HepG2 (cell line): ENCODE measurements around the gene C21orf58. TPM values are rescaled to one million over a fixed set of nuclear protein-coding genes. Genes with fewer than 3 reads are reported as not detected.

Experiments used
- ATAC-seq: fragments of 200-7000 bp; cut with Tn5 transposase; 3 replicates; pipeline ENCODE4 v1.9.1; 2020; ENCODE audit warnings: mild to moderate bottlenecking, moderate library complexity
- BruUV-seq: library from RNA; stranded (reverse); fragments of 400-500 nt; replicated peaks from 2 replicates; lab custom pipeline; 2021; lab: Mats Ljungman, UMichigan
- CTCF ChIA-PET: fragments of 300-600 bp; formaldehyde crosslinking; extraction: SDS; loops from one replicate; lab custom pipeline; 2021; ENCODE audit warnings: low total read pairs, inconsistent platforms, low intra/inter-chr PET ratio; lab: Yijun Ruan, JAX
- POLR2A ChIA-PET: fragments of 350-600 bp; sonication (Branson Sonifier 250); formaldehyde crosslinking; loops from one replicate; lab custom pipeline; 2020; ENCODE audit warnings: antibody characterized with exemption, inconsistent platforms; lab: Yijun Ruan, JAX
- DNase-seq: peaks from one replicate; pipeline ENCODE4 v3.0.0-alpha.2; 2015; ENCODE audit warnings: low spot score
- FAIRE-seq: peaks from 3 replicates; lab custom pipeline; 2011; peaks lifted over from hg19 to GRCh38; lab: Jason Lieb, UNC
- H2AFZ ChIP-seq: one replicate; pipeline ENCODE4 v1.6.1; 2011; ENCODE audit warnings: low read length, inconsistent platforms
- H3K27ac ChIP-seq: fragments of 300-600 bp; 3 replicates; pipeline ENCODE4 v1.8.0; 2011; ENCODE audit warnings: mixed run types, mild to moderate bottlenecking, mixed read lengths, low read length, inconsistent platforms; ENCODE audit not compliant: insufficient read depth; ENCODE audit errors: extremely low read length
- H3K27me3 ChIP-seq, 2 experiments: fragments of 200-600 bp in 1 of 2; 2 replicates in 1 of 2; 3 replicates in 1 of 2; pipeline versions ENCODE4 v1.6.0 to v1.8.0; 2011; ENCODE audit warnings: low read length in 2 of 2, mild to moderate bottlenecking in 2 of 2, moderate library complexity in 2 of 2, inconsistent platforms in 1 of 2; ENCODE audit not compliant: insufficient read depth in 2 of 2, control insufficient read depth in 1 of 2
- H3K36me3 ChIP-seq, 2 experiments: fragments of 200-600 bp in 1 of 2; replicated peaks in 1 of 2; 2 replicates in 1 of 2; 3 replicates in 1 of 2; pipeline versions ENCODE4 v1.5.1 to v1.8.0; 2011; ENCODE audit warnings: low read length in 2 of 2, inconsistent platforms in 1 of 2; ENCODE audit not compliant: insufficient read depth in 2 of 2, control insufficient read depth in 1 of 2
- H3K4me1 ChIP-seq: 2 replicates; pipeline ENCODE4 v1.5.1; 2012; ENCODE audit warnings: low read length, inconsistent platforms; ENCODE audit not compliant: insufficient read depth
- H3K4me2 ChIP-seq: 2 replicates; pipeline ENCODE4 v1.6.0; 2011; ENCODE audit warnings: low read depth, low read length, inconsistent platforms
- H3K4me3 ChIP-seq, 3 experiments: fragments of 200-600 bp in 1 of 3; sonication (generic), shearing (Covaris generic) in 1 of 3; replicated peaks in 1 of 3; 2 replicates each; pipeline ENCODE4 v1.5.1; 2011 to 2016; ENCODE audit warnings: low read length in 3 of 3, inconsistent platforms in 2 of 3, low read depth in 2 of 3, mild to moderate bottlenecking in 2 of 3, control low read depth in 1 of 3, mixed read lengths in 1 of 3; ENCODE audit not compliant: insufficient read depth in 1 of 3
- H3K79me2 ChIP-seq: one replicate; pipeline ENCODE4 v1.6.1; 2011; ENCODE audit warnings: low read length, inconsistent platforms; ENCODE audit not compliant: insufficient read depth
- H3K9ac ChIP-seq: 2 replicates; pipeline ENCODE4 v1.6.0; 2011; ENCODE audit warnings: mild to moderate bottlenecking, low read depth, low read length, inconsistent platforms; ENCODE audit not compliant: insufficient read depth
- H3K9me3 ChIP-seq: 2 replicates; pipeline ENCODE4 v1.5.1; 2012; ENCODE audit warnings: mild to moderate bottlenecking, low read length
- H4K20me1 ChIP-seq: 2 replicates; pipeline ENCODE4 v1.6.0; 2011; ENCODE audit warnings: inconsistent platforms, mild to moderate bottlenecking, low read length, moderate library complexity; ENCODE audit not compliant: insufficient read depth
- HNRNPK ChIP-seq: fragments of 200-400 bp; formaldehyde crosslinking; IDR thresholded peaks from 2 replicates; pipeline ENCODE4 v1.6.1; 2018; ENCODE audit warnings: low read length, low read depth, moderate library complexity, mild to moderate bottlenecking; ENCODE audit not compliant: poor library complexity, severe bottlenecking
- KDM5A ChIP-seq: fragments of 200-600 bp; sonication (generic); IDR thresholded peaks from 2 replicates; pipeline ENCODE4 v1.7.0; 2018; ENCODE audit warnings: antibody characterized with exemption, mild to moderate bottlenecking, low read length, borderline replicate concordance
- PHF21A ChIP-seq: sonication (generic); formaldehyde crosslinking; IDR thresholded peaks from 2 replicates; pipeline ENCODE4 v1.5.0; 2020; ENCODE audit warnings: mild to moderate bottlenecking, missing genetic modification reagents
- POLR2G ChIP-seq: fragments of 200-400 bp; formaldehyde crosslinking; IDR thresholded peaks from 2 replicates; pipeline ENCODE4 v1.6.1; 2018; ENCODE audit warnings: mild to moderate bottlenecking, low read depth, low read length, moderate library complexity
- ZNF124 ChIP-seq: sonication (generic); formaldehyde crosslinking; IDR thresholded peaks from 2 replicates; pipeline ENCODE4 v1.4.0; 2020; ENCODE audit warnings: missing genetic modification reagents
- WGBS: methylation state at CpG from one replicate; pipeline ENCODE4 v1.1.6; 2017; ENCODE audit warnings: low lambda C conversion rate; 5-methylcytosine and 5-hydroxymethylcytosine counted together
- in situ Hi-C: cut with HindIII; loops from 2 replicates; pipeline ENCODE4 v1.10.0; 2017; ENCODE audit warnings: low pct_unique_long_range_greater_than_20kb; ENCODE audit not compliant: extremely low pct_ligation_motif_present
- intact Hi-C: fragments of 100-400 bp; cut with micrococcal nuclease; formaldehyde crosslinking; loops from one replicate; pipeline ENCODE4 v1.10.0; 2022; ENCODE audit not compliant: unreplicated experiment
- polyA plus RNA-seq, 8 experiments: library from polyadenylated mRNA; depleted of rRNA in 3 of 8; stranded (reverse) in 7 of 8; unstranded in 1 of 8; fragments of >200 nt; fragmentation: Illumina TruSeq in 4 of 8; extraction: Trizol in 4 of 8; gene quantifications; 2 replicates each; pipeline versions ENCODE4 v1.2.1 to v1.2.3, GENCODE V29; 2011 to 2016; ENCODE audit warnings: low read depth in 4 of 8, missing spikeins in 1 of 8, mixed read lengths in 1 of 8; ENCODE audit not compliant: insufficient read depth in 1 of 8
- total RNA-seq, 5 experiments: library from RNA; depleted of rRNA; stranded (reverse); fragments of >200 nt; fragmentation: Illumina TruSeq; extraction: Trizol; gene quantifications; 2 replicates each; pipeline ENCODE4 v1.2.3, GENCODE V29; 2016; ENCODE audit warnings: low read depth in 1 of 5

Gene C21orf58
- total and polyA plus RNA-seq, 2 of the 13 experiments (the other 11 are each of a cell fraction or from before 2014, with no cell fraction given), result 3.5 to 6.8 TPM

DNA sequence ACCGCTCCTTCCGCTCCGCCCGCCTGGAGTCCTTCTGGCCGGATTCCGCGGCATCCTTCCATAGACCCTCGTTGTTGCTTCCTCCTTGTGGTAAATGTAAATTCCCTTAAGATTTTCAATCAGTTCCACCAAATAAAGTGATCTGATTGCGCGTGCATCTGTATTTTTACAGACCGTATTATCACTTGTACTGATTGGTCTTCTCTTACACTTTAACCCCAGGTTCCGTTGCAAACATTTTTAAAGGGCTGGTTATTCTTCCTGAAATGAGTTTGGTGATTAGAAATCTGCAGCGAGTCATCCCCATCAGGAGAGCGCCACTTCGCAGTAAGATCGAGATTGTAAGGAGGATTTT lies 37.0 kb downstream of the C21orf58 start:
- no TSS peak for BruUV-seq
- Histone ChIP-seq H3K9ac (peak overlapping the region; percentile 92), H3K4me3 (peak overlapping the region; percentile 84 to 98 (median 89)), H3K9me3 (no peaks in the 10 kb centered on the region), H2AFZ (peak overlapping the region; percentile 49), H4K20me1 (0 out of 2 replicates have a peak, but pooled peaks cover 3% of the 10 kb centered on the region), H3K27ac (peak overlapping the region; percentile 95), H3K36me3 (peaks cover 0 to 17% of the 10 kb centered on the region in 2 experiments; a peak in 2 of 5 replicates), H3K27me3 (no peaks in the 10 kb centered on the region; a peak in 1 of 5 replicates), H3K79me2 (peaks cover 37% of the 10 kb centered on the region), H3K4me2 (peak overlapping the region; percentile 78), H3K4me1 (peaks cover 63% of the 10 kb centered on the region)
- DNase-seq (no peak), FAIRE-seq (no peak), ATAC-seq (no peak)
- in situ Hi-C loops, result loop anchor here (5.0 to 10.0 kb wide), 2 partner anchors 36 to 312 kb away; partner anchors contain the start of genes C21orf58 and PCNT
- TF ChIP-seq HNRNPK (peak; percentile 72), PHF21A (CRISPR knock-in tag) (0 out of 2 replicates have a peak, but pooled peaks have one; percentile 19), KDM5A (peak; percentile 13; the same call in 1 of the 2 replicates), POLR2G (peak; percentile 7), ZNF124 (no peak)
- ChIA-PET POLR2A (no interaction called here), CTCF (interaction anchor here (1.5 kb wide), 1 partner anchor 139 kb away, joined by 3 read pairs; no protein-coding TSS in a partner anchor)
- WGBS, result 1% methylated on average over 16 of the region's 16 CpGs
- intact Hi-C loops, result loop anchor here (1.0 to 10.0 kb wide), 2 partner anchors 39 to 62 kb away; partner anchors contain the start of gene LSS
